GM12878 (cell line): ENCODE measurements around the gene BEX3. TPM values are rescaled to one million over a fixed set of nuclear protein-coding genes. Genes with fewer than 3 reads are reported as not detected.
A peak's percentile ranks its signal among the peaks of the same experiment; 100 is the strongest.

Source experiments
- ATAC-seq: fragments of 200-7000 bp; cut with Tn5 transposase; 3 replicates; pipeline ENCODE4 v1.9.1; 2020; ENCODE audit warnings: mild to moderate bottlenecking, moderate library complexity
- BruUV-seq: library from RNA; stranded (reverse); fragments of 400-500 nt; replicated peaks from 2 replicates; lab custom pipeline; 2021; lab: Mats Ljungman, UMichigan
- CTCF ChIA-PET: fragments of 300-600 bp; sonication (Branson Sonifier 250); formaldehyde crosslinking; extraction: SDS; loops from one replicate; lab custom pipeline; 2021; ENCODE audit warnings: inconsistent platforms; lab: Yijun Ruan, JAX
- POLR2A ChIA-PET: fragments of 350-600 bp; formaldehyde crosslinking; extraction: SDS; loops from one replicate; lab custom pipeline; 2021; ENCODE audit warnings: inconsistent platforms; lab: Charles Lee
- RAD21 ChIA-PET: fragments of 300-600 bp; sonication (Branson Sonifier 250); formaldehyde crosslinking; loops from one replicate; lab custom pipeline; 2023; ENCODE audit warnings: antibody characterized with exemption; ENCODE audit not compliant: unreplicated experiment; lab: Charles Lee
- SMC1A ChIA-PET: fragments of 300-600 bp; sonication (Branson Sonifier 250); formaldehyde crosslinking; loops from one replicate; lab custom pipeline; 2023; ENCODE audit not compliant: unreplicated experiment, uncharacterized antibody; lab: Charles Lee
- DNase-seq: peaks from one replicate; pipeline ENCODE4 v3.0.0-alpha.2; 2011; ENCODE audit warnings: low read depth, low spot score
- FAIRE-seq: peaks from 3 replicates; lab custom pipeline; 2011; peaks lifted over from hg19 to GRCh38; lab: Jason Lieb, UNC
- H2AFZ ChIP-seq: 2 replicates; pipeline ENCODE4 v1.6.0; 2011; ENCODE audit warnings: low read depth, low read length, control low read depth; ENCODE audit not compliant: control insufficient read depth
- H3K27ac ChIP-seq: 2 replicates; pipeline ENCODE4 v1.5.1; 2011; ENCODE audit warnings: control low read depth; ENCODE audit not compliant: control insufficient read depth, insufficient read depth
- H3K27me3 ChIP-seq, 2 experiments: replicated peaks in 1 of 2; 2 replicates each; pipeline versions ENCODE4 v1.6.0 to v1.6.1; 2011; ENCODE audit warnings: low read length in 1 of 2; ENCODE audit not compliant: control insufficient read depth in 2 of 2, insufficient read depth in 2 of 2
- H3K36me3 ChIP-seq, 2 experiments: 2 replicates each; pipeline ENCODE4 v1.5.1; 2011; ENCODE audit warnings: low read length in 1 of 2; ENCODE audit not compliant: control insufficient read depth in 2 of 2, insufficient read depth in 2 of 2
- H3K4me1 ChIP-seq: 2 replicates; pipeline ENCODE4 v1.6.1; 2011; ENCODE audit warnings: mild to moderate bottlenecking, low read length, moderate library complexity, mixed read lengths; ENCODE audit not compliant: control insufficient read depth, insufficient read depth
- H3K4me2 ChIP-seq: 2 replicates; pipeline ENCODE4 v1.6.0; 2011; ENCODE audit warnings: control low read depth; ENCODE audit not compliant: control insufficient read depth, insufficient read depth
- H3K4me3 ChIP-seq: fragments of 200-600 bp; sonication (generic); 2 replicates; pipeline ENCODE4 v1.5.1; 2016
- H3K79me2 ChIP-seq: 2 replicates; pipeline ENCODE4 v1.6.0; 2011; ENCODE audit warnings: low read length; ENCODE audit not compliant: control insufficient read depth, insufficient read depth
- H3K9ac ChIP-seq: 2 replicates; pipeline ENCODE4 v1.8.0; 2011; ENCODE audit warnings: low read length, control low read depth, mixed read lengths; ENCODE audit not compliant: control insufficient read depth, insufficient read depth
- H3K9me3 ChIP-seq: replicated peaks from 3 replicates; pipeline ENCODE4 v1.5.1; 2011; ENCODE audit warnings: mild to moderate bottlenecking, low read length; ENCODE audit not compliant: control insufficient read depth, insufficient read depth
- H4K20me1 ChIP-seq: 2 replicates; pipeline ENCODE4 v1.6.0; 2011; ENCODE audit not compliant: control insufficient read depth, insufficient read depth
- MTA3 ChIP-seq: IDR thresholded peaks from 2 replicates; pipeline ENCODE4 v1.6.1; 2012; ENCODE audit warnings: low read length, inconsistent platforms, borderline replicate concordance
- RBBP5 ChIP-seq: fragments of 200-600 bp; sonication (generic); conservative IDR thresholded peaks from 2 replicates; pipeline ENCODE4 v1.6.1; 2016
- YY1 ChIP-seq: IDR thresholded peaks from 2 replicates; pipeline ENCODE4 v1.6.1; 2011; ENCODE audit warnings: low read depth, mild to moderate bottlenecking, low read length
- WGBS: methylation state at CpG from one replicate; pipeline ENCODE4 v1.1.6; 2016; ENCODE audit warnings: low lambda C conversion rate; ENCODE audit not compliant: insufficient replicate concordance, insufficient coverage; ENCODE audit errors: missing lambda C conversion rate; 5-methylcytosine and 5-hydroxymethylcytosine counted together
- in situ Hi-C: fragments of 300-500 bp; cut with MboI; formaldehyde crosslinking; loops from 9 replicates; pipeline ENCODE4 v1.14.3; 2018; ENCODE audit warnings: mixed read lengths
- intact Hi-C: fragments of 100-400 bp; cut with micrococcal nuclease; formaldehyde crosslinking; loops from one replicate; pipeline ENCODE4 v1.14.2; 2022; ENCODE audit not compliant: unreplicated experiment
- polyA plus RNA-seq, 11 experiments: library from polyadenylated mRNA; depleted of rRNA in 4 of 11; unstranded in 6 of 11; stranded (reverse) in 5 of 11; fragments of >200 nt; fragmentation: Nextera tagmentation in 4 of 11; fragmentation: Illumina TruSeq in 1 of 11; extraction: Ambion mirVana in 4 of 11; extraction: Trizol in 1 of 11; gene quantifications; 1 replicate in 1 of 11; 2 replicates in 10 of 11; pipeline versions ENCODE4 v1.2.1 to v1.2.3, GENCODE V29; 2011 to 2016; ENCODE audit warnings: inconsistent platforms in 2 of 11, missing spikeins in 2 of 11, low read depth in 1 of 11
- total RNA-seq, 4 experiments: library from RNA; depleted of rRNA in 3 of 4; stranded (reverse); fragments of >200 nt in 3 of 4; fragmentation: Illumina TruSeq in 1 of 4; extraction: Trizol in 1 of 4; gene quantifications; 2 replicates each; pipeline versions ENCODE4 v1.2.1 to v1.2.3, GENCODE V29; 2013 to 2021
- TF ChIP-seq, protein P1 (sequence below): IDR thresholded peaks from 2 replicates; pipeline ENCODE4 v1.6.1; 2012; ENCODE audit warnings: improper control_type of control experiment, low read depth, low read length; ENCODE audit not compliant: insufficient replicate concordance
- TF ChIP-seq, protein P2 (sequence below): IDR thresholded peaks from 2 replicates; pipeline ENCODE4 v1.6.1; 2012; ENCODE audit warnings: mild to moderate bottlenecking, low read depth, low read length
- TF ChIP-seq, protein P3 (sequence below): fragments of 450-650 bp; formaldehyde crosslinking; IDR thresholded peaks from 2 replicates; pipeline ENCODE4 v1.4.0; 2020; ENCODE audit warnings: mild to moderate bottlenecking, moderate library complexity
- TF ChIP-seq, protein P4 (sequence below): fragments of 450-650 bp; formaldehyde crosslinking; IDR thresholded peaks from 2 replicates; pipeline ENCODE4 v1.5.0; 2022; ENCODE audit warnings: mild to moderate bottlenecking, missing genetic modification characterization

The BEX3 gene
- total and polyA plus RNA-seq, 10 of the 15 experiments (the other 5 are each of a cell fraction or from before 2014, with no cell fraction given) = 1.3 to 1.5 TPM; not detected in 8

DNA sequence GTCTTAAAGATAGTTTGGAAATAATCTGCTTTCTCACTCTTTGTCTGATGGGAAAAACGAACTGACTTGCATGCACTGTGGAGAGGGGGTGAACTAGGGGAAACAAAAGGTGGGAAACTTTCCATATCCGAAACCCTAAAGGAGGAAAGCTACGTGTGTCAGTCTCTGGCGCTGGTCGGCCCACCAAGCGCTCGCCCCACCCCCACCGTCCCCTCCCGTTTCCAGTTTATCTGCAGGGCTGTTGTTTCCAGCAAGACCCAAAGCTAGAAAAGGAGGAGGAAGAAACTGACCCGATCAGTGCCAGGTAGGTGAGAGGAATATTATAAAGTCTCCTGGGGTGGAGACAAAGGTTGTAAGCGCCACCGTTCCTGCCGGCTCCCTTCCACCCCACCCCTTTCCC is 19.5 kb upstream of the BEX3 start:
- CTCF ChIA-PET = interaction anchor here (0.6 to 1.9 kb wide), 2 partner anchors 10 to 16 kb away, joined by 3 to 7 read pairs; no protein-coding TSS in a partner anchor
- DNase-seq (no peak), FAIRE-seq (no peak), ATAC-seq (no peak)
- H4K20me1 ChIP-seq = no peaks in the 10 kb centered on the region
- WGBS = 15% methylated on average over 12 of the region's 13 CpGs
- no peaks in the 10 kb centered on the region for H3K27me3 ChIP-seq
- no peaks in the 10 kb centered on the region for H3K79me2 ChIP-seq
- RAD21 ChIA-PET = interaction anchor here (0.6 to 0.7 kb wide), 2 partner anchors 139 to 306 kb away, joined by 3 read pairs; no protein-coding TSS in a partner anchor
- H3K4me2 ChIP-seq = peak overlapping the region; percentile 46; the same call in 1 of the 2 replicates
- BruUV-seq = no TSS peak
- in situ Hi-C loops = no loop called here
- no peak overlapping the region for H3K27ac ChIP-seq
- no peaks in the 10 kb centered on the region for H3K36me3 ChIP-seq
- no peak overlapping the region for H3K9ac ChIP-seq
- intact Hi-C loops = no loop called here
- no peaks in the 10 kb centered on the region for H3K4me1 ChIP-seq
- no peaks in the 10 kb centered on the region for H3K9me3 ChIP-seq
- peak overlapping the region; percentile 50; the same call in 1 of the 2 replicates for H3K4me3 ChIP-seq
- POLR2A ChIA-PET = no interaction called here
- SMC1A ChIA-PET = no interaction called here
- H2AFZ ChIP-seq = peak overlapping the region; percentile 58
- TF ChIP-seq MTA3 (no peak), RBBP5 (no peak), YY1 (no peak)
- TF ChIP-seq, protein P1, sequence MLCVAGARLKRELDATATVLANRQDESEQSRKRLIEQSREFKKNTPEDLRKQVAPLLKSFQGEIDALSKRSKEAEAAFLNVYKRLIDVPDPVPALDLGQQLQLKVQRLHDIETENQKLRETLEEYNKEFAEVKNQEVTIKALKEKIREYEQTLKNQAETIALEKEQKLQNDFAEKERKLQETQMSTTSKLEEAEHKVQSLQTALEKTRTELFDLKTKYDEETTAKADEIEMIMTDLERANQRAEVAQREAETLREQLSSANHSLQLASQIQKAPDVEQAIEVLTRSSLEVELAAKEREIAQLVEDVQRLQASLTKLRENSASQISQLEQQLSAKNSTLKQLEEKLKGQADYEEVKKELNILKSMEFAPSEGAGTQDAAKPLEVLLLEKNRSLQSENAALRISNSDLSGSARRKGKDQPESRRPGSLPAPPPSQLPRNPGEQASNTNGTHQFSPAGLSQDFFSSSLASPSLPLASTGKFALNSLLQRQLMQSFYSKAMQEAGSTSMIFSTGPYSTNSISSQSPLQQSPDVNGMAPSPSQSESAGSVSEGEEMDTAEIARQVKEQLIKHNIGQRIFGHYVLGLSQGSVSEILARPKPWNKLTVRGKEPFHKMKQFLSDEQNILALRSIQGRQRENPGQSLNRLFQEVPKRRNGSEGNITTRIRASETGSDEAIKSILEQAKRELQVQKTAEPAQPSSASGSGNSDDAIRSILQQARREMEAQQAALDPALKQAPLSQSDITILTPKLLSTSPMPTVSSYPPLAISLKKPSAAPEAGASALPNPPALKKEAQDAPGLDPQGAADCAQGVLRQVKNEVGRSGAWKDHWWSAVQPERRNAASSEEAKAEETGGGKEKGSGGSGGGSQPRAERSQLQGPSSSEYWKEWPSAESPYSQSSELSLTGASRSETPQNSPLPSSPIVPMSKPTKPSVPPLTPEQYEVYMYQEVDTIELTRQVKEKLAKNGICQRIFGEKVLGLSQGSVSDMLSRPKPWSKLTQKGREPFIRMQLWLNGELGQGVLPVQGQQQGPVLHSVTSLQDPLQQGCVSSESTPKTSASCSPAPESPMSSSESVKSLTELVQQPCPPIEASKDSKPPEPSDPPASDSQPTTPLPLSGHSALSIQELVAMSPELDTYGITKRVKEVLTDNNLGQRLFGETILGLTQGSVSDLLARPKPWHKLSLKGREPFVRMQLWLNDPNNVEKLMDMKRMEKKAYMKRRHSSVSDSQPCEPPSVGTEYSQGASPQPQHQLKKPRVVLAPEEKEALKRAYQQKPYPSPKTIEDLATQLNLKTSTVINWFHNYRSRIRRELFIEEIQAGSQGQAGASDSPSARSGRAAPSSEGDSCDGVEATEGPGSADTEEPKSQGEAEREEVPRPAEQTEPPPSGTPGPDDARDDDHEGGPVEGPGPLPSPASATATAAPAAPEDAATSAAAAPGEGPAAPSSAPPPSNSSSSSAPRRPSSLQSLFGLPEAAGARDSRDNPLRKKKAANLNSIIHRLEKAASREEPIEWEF = no peak
- TF ChIP-seq, protein P2, sequence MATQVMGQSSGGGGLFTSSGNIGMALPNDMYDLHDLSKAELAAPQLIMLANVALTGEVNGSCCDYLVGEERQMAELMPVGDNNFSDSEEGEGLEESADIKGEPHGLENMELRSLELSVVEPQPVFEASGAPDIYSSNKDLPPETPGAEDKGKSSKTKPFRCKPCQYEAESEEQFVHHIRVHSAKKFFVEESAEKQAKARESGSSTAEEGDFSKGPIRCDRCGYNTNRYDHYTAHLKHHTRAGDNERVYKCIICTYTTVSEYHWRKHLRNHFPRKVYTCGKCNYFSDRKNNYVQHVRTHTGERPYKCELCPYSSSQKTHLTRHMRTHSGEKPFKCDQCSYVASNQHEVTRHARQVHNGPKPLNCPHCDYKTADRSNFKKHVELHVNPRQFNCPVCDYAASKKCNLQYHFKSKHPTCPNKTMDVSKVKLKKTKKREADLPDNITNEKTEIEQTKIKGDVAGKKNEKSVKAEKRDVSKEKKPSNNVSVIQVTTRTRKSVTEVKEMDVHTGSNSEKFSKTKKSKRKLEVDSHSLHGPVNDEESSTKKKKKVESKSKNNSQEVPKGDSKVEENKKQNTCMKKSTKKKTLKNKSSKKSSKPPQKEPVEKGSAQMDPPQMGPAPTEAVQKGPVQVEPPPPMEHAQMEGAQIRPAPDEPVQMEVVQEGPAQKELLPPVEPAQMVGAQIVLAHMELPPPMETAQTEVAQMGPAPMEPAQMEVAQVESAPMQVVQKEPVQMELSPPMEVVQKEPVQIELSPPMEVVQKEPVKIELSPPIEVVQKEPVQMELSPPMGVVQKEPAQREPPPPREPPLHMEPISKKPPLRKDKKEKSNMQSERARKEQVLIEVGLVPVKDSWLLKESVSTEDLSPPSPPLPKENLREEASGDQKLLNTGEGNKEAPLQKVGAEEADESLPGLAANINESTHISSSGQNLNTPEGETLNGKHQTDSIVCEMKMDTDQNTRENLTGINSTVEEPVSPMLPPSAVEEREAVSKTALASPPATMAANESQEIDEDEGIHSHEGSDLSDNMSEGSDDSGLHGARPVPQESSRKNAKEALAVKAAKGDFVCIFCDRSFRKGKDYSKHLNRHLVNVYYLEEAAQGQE = no peak
- TF ChIP-seq, protein P3, sequence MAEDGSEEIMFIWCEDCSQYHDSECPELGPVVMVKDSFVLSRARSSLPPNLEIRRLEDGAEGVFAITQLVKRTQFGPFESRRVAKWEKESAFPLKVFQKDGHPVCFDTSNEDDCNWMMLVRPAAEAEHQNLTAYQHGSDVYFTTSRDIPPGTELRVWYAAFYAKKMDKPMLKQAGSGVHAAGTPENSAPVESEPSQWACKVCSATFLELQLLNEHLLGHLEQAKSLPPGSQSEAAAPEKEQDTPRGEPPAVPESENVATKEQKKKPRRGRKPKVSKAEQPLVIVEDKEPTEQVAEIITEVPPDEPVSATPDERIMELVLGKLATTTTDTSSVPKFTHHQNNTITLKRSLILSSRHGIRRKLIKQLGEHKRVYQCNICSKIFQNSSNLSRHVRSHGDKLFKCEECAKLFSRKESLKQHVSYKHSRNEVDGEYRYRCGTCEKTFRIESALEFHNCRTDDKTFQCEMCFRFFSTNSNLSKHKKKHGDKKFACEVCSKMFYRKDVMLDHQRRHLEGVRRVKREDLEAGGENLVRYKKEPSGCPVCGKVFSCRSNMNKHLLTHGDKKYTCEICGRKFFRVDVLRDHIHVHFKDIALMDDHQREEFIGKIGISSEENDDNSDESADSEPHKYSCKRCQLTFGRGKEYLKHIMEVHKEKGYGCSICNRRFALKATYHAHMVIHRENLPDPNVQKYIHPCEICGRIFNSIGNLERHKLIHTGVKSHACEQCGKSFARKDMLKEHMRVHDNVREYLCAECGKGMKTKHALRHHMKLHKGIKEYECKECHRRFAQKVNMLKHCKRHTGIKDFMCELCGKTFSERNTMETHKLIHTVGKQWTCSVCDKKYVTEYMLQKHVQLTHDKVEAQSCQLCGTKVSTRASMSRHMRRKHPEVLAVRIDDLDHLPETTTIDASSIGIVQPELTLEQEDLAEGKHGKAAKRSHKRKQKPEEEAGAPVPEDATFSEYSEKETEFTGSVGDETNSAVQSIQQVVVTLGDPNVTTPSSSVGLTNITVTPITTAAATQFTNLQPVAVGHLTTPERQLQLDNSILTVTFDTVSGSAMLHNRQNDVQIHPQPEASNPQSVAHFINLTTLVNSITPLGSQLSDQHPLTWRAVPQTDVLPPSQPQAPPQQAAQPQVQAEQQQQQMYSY = no peak
- TF ChIP-seq, protein P4, sequence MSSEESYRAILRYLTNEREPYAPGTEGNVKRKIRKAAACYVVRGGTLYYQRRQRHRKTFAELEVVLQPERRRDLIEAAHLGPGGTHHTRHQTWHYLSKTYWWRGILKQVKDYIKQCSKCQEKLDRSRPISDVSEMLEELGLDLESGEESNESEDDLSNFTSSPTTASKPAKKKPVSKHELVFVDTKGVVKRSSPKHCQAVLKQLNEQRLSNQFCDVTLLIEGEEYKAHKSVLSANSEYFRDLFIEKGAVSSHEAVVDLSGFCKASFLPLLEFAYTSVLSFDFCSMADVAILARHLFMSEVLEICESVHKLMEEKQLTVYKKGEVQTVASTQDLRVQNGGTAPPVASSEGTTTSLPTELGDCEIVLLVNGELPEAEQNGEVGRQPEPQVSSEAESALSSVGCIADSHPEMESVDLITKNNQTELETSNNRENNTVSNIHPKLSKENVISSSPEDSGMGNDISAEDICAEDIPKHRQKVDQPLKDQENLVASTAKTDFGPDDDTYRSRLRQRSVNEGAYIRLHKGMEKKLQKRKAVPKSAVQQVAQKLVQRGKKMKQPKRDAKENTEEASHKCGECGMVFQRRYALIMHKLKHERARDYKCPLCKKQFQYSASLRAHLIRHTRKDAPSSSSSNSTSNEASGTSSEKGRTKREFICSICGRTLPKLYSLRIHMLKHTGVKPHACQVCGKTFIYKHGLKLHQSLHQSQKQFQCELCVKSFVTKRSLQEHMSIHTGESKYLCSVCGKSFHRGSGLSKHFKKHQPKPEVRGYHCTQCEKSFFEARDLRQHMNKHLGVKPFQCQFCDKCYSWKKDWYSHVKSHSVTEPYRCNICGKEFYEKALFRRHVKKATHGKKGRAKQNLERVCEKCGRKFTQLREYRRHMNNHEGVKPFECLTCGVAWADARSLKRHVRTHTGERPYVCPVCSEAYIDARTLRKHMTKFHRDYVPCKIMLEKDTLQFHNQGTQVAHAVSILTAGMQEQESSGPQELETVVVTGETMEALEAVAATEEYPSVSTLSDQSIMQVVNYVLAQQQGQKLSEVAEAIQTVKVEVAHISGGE (CRISPR knock-in tag) = no peak
